Occipital lobe (tissue), 2 donors: ENCODE data around the gene ADSL. TPM values are rescaled to one million over a fixed set of nuclear protein-coding genes. Genes with fewer than 3 reads are reported as not detected.

ENCODE experiments used
- DNase-seq: peaks from one replicate; lab custom pipeline; 2025; lab: John Stamatoyannopoulos, UW
- total RNA-seq: library from RNA; depleted of rRNA; stranded (reverse); fragments of >200 nt; gene quantifications from one replicate; pipeline ENCODE4 v1.2.3, GENCODE V29; 2014

Gene ADSL
- total RNA-seq, 1 donor from 2014 or later: 48.2 TPM

DNA sequence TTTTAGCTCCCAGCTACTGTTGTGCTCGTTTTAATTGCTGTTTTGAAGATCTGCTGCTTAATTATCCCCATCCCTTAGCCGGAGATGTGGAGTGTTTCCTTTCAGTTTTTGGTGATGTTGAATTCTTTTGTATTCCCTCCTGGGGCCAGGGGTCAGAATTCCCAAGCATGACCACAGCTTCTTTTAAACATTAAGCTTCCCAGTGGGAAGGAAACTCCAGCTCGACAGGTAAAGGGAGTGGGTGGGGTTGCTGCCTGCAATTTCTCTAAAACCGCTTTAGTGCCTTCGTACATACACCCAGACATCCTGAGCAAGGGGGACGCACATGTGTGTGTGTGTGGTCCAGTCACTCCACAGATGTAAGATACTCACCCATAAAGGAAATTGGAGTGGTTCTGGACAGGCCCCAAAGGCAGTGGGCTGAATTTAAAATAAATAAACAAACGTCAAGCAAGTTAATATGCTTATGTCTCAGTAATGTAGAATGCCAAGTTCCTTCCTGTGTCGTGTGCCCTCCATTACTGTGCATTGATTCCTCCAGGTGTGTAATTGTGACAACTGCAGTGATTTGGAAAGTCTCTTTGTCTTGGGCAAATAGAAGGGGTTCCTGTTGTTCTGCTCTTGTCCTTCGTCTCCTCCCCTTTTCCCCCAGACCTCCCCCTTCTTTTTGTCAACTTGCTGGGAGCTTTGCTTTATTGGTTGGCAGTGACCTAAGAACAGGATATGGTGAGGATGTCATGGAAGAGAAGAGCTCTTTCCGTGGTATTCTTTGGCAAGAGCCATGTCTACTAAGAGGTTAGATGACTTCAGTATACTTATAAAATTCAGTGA, 19.2 kb upstream of the ADSL start:
- DNase-seq: no peak

- no peak for DNase-seq
Observed at GRCh38 chr22:40328546-40329456, 17.5 kb upstream of the ADSL start.

GRCh38 chr22:40329466-40329865, 16.8 kb upstream of the ADSL start:
- DNase-seq: no peak

DNA sequence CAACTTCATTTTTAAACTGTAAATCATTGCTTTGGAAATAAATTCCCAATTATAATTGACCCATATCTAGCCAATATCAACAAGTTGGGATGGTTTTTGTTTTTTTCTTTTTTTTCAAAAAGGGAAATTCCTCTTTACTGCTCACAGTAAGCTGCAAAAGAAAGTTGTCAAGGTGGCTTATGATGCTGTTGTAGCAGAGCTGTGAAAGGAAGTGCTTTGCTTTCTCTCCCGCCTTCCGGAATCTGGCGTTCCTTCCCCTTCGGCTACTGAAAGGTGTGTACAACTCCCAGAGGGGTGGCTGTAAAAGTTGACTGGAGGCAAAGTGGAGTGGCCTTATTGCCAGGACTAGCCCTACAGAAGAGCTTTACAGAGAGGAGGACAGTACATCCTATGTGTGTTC, 16.2 kb upstream of the ADSL start:
- no peak for DNase-seq

DNA sequence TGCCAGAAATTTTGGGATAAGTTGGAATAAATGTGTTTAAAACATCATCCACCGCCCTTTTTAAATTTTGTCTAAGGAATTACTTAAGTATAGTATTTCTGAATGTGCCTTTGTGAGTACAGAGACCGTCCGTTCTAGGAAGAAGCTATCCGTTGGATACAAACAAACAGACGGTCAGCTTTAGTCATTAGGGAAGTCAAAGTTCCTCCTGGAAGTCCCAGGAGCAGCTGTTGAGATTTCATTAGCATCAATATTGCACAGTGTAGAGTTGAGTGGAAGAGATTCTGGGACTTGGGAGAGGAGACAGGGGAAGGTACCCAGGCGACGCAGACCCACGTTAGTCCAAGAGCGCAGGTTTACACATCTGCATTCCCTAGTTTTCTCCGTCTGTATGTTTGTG, 15.7 kb upstream of the ADSL start:
- DNase-seq: no peak

- DNase-seq: no peak
Observed at GRCh38 chr22:40331706-40332105, 14.6 kb upstream of the ADSL start.

GRCh38 chr22:40332319-40332781, 13.9 kb upstream of the ADSL start:
- no peak for DNase-seq

GRCh38 chr22:40334060-40334459, 12.2 kb upstream of the ADSL start:
- no peak for DNase-seq

- no peak for DNase-seq
Observed at GRCh38 chr22:40334899-40335298, 11.4 kb upstream of the ADSL start.

DNA sequence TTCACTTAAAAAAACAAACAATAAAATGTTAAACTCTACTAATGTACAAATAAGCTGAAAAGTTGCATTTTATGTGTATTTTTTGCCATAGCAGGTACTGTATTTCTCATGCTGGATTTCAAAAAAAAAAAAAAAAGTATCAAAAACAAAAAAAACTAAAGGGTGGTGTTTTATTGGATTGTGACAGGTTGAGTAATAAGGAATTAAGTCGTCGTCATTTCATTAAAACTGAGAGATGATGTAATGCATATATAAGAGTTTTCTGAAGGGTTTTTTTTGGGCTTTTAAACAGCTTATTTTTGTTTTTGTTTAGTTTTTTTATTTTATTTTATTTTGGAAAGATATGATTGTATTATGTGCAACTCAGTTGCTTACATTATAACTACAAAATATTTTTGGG, 10.9 kb upstream of the ADSL start:
- DNase-seq: no peak

DNA sequence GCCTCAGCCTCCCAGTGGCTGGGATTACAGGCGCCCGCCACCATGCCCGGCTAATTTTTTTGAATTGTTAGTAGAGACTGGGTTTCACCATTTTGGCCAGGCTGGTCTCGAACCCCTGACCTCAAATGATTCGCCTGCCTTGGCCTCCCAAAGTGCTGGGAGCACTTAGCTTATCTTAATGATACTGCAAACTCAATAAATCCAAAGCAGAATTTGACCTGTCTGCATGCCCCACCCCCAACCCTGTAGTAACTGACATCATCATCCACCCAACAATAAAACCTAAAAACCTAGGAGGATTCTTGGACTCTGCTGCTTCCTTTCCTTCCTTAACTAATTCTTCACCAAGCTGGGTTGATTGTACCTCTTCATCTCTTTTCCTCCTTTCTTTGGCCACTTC, 6.3 kb upstream of the ADSL start:
- DNase-seq: no peak

DNA sequence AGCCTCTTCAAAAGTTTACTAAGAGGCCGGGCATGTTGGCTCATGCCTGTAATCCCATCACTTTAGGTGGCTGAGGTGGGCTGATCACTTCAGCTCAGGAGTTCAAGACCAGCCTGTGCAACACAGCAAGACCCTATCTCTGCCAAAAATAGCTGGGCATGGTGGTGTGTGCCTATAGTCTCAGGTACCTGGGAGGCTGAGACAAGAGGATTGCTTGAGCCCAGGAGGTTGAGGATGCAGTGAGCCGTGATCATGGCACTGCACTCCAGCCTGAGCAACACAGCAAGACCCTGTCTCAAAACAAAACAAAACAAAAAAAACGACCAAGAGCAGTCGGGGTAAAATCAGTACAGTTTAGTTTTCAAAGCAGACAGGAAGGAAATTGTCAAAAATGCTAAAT, 4.7 kb upstream of the ADSL start:
- no peak for DNase-seq

GRCh38 chr22:40342521-40342920, 3.8 kb upstream of the ADSL start:
- no peak for DNase-seq

DNA sequence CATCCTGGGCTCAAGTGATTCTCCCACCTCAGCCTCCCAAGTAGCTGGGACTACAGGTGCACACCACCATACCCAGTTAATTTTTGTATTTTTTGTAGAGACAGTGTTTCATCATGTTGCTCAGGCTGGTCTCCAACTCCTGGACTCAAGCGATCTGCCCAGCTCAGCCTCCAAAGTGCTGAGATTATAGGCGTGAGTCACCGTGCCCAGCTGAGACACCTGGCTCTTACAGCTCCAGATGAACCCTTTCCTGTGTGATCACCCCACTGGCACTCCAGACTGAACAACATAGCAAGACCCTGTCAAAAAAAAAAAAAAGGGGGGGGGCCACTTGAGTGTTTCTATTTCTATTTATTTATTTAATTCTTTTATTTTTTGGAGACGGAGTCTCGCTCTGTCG, 1.0 kb upstream of the ADSL start:
- no peak for DNase-seq

DNA sequence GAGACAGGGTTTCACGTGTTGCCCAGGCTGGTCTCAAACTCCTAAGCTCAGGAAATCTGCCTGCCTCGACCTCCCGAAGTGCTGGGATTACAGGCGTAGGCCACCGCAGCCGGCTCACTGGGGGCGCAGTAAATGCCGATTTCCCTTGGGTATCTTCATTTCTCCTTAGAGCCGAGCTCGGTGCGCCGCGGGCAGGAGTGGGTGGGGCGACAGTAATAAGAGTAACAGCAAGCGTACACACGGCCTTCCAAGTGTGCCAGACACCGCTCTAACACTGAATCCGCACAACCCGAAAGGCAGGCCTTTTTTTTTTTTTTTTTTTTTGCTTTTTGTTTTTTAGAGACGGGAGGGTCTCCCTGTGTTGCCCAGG, 500 bp upstream of the ADSL start:
- no peak for DNase-seq

DNA sequence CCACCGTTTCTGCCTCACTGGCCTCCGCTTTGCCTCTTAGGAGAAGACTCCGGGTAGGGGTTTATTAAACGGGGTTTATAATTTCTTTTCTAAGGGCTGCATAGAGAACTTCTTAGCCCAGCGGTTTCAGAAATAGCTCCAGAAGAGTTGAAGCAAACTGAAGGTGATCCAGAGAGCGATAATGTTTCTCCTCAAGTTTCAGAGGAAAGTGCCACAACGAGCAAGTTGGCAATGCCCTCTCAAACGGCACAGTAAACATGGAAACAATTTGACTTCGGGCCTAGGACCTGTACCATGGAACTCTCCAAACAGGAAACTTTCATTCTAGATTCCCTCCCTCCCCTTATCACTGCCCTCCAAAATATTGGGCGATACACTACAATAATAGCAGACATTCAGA, 1.0 kb downstream of the ADSL start:
- DNase-seq: no peak

DNA sequence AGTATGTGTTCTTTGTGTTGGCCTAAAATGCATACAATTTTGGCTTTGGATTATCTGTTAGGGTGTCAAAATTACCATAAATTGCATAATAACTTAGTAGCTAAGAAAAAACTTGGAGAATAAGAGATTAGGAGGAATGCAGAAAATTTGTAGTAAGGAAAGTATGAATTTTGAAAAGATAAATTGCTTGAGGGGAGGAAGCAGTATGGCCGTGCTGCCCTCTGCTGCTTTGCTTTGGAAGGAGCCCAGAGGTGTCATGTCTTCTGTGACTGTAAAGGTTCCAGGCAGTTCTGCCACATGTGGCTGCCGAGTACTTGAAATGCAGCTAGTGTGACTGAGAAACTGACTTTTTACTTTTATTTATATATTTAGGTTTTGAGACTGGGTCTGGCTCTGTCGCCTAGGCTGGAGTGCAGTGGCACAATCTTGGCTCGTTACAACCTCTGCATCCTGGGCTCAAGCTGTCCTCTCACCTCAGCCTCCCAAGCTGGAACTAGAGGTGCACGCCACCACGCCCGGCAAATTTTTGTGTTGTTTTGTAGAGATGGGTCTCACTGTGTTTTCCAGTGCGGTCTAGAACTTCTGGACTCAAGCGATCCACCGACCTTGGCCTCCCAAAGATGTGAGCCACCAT, 1.8 kb downstream of the ADSL start:
- no peak for DNase-seq

DNA sequence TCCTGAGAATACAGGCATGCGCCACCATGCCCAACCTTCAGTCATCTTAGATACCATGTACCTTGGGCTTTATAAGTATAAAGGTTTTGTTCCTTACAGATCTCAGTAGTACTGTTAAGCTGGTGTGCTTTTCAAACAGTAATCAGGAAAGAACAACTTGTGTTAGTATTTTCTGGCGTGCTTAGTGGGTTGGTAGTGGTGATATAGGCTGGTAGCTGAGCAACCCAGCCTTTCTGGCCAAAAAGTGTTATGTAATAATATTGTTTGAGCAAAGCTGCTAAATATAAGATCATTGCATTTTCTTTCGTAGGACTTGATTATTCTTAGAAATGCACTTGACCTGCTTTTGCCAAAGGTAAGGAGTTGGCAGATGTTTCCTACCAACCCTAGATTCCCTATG, 6.5 kb downstream of the ADSL start:
- no peak for DNase-seq

GRCh38 chr22:40361100-40361499, 14.8 kb downstream of the ADSL start:
- DNase-seq: no peak

- DNase-seq: no peak
Observed at GRCh38 chr22:40363059-40363458, 16.8 kb downstream of the ADSL start.

DNA sequence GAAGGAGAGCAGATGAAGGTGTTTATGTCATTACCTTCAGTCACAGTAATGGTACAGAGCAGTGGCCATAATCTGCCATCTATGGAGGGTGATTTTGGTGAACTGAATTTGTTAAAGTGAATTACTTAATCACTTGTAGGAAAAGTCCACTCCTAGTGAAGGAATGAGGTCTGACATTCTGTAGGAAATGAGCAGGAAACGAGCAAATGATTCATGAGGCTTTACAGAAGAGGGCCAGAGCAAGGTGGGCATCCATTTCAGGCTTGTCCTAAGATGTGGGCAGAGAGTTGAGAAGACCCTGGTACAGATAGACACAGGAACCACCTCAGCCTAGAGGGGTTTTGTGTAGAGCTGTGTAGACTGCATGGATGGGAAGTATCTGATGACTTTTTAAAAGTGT, 18.1 kb downstream of the ADSL start:
- DNase-seq: no peak

GRCh38 chr22:40366068-40366467, 19.8 kb downstream of the ADSL start:
- no peak for DNase-seq
